Endometrium (tissue), 2 donors: ENCODE measurements around the gene STOML1.
A peak's percentile ranks its signal among the peaks of the same experiment; 100 is the strongest.

Experiments
- FAIRE-seq: peaks from 2 replicates; lab custom pipeline; 2012; peaks lifted over from hg19 to GRCh38; lab: Jason Lieb, UNC
- donor health status: control.
- donor health status: control.

STOML1 gene, protein sequence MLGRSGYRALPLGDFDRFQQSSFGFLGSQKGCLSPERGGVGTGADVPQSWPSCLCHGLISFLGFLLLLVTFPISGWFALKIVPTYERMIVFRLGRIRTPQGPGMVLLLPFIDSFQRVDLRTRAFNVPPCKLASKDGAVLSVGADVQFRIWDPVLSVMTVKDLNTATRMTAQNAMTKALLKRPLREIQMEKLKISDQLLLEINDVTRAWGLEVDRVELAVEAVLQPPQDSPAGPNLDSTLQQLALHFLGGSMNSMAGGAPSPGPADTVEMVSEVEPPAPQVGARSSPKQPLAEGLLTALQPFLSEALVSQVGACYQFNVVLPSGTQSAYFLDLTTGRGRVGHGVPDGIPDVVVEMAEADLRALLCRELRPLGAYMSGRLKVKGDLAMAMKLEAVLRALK

DNA sequence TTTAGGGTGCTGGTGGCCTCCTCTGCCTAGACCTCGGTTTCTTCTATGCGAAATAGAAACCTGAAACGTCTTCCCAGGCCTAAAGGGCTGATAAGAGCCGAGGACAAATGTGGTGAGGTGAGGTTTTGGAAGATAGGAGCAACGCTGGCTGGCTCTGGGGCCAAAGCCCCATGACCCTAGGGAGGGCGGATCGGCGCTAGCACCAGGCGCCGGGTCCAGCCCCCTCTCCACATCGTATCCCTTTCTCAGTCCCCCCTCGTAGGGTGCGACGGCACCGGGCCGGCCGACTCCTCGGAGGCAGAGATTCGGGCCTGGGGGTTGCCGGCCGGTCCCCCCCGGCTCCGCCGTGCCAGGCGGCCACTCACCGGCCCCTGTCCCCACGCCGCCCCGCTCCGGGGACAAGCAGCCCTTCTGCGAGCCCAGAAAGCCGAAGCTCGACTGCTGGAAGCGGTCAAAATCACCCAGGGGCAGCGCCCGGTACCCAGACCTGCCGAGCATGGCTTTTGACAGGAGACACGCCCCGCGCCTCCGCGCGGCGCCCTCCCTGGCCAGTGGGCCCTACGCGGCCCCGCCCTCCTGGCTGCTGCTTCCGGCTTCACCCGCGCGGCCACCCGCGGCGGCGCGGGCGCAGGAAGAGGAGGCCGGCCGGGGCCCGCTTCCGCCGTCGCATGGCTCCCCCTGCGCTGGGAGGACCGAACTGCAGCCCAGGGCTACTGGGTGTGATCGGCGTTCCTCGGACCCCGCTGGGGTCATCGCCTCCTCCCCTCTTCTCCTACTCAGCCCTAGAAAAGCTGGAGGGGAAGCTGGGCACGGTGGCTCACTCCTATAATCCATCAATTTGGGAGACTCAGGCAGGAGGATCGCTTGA is at the start of gene STOML1:
Gene STOML1, minus strand, starts transcription at position 570 of the 868 bp plus-strand sequence. Its CDS starts 72 bp downstream, at position 498.
- no peak for FAIRE-seq

DNA sequence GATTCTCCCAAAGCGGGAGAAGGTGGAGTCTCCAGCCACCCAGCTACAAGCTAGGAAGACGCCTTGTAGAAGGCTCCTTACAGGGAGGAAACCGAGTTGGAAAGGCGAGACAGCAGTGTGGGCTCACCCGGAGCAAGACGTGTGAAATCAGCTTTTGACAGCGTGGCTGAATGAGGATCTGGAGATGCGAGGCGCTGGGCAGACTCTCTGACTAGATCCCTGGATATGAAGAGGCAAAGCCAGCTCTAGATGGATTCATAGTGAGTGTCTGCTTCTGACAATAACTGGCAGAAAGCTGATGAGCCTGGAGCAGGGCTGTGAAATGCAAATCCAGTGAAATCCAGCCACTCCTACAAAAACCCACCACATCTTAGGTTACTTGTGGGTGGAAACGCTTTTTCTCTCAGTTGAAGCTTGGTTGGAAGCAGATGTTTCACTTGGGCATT is 49.2 kb upstream of the STOML1 start:
- no peak for FAIRE-seq

DNA sequence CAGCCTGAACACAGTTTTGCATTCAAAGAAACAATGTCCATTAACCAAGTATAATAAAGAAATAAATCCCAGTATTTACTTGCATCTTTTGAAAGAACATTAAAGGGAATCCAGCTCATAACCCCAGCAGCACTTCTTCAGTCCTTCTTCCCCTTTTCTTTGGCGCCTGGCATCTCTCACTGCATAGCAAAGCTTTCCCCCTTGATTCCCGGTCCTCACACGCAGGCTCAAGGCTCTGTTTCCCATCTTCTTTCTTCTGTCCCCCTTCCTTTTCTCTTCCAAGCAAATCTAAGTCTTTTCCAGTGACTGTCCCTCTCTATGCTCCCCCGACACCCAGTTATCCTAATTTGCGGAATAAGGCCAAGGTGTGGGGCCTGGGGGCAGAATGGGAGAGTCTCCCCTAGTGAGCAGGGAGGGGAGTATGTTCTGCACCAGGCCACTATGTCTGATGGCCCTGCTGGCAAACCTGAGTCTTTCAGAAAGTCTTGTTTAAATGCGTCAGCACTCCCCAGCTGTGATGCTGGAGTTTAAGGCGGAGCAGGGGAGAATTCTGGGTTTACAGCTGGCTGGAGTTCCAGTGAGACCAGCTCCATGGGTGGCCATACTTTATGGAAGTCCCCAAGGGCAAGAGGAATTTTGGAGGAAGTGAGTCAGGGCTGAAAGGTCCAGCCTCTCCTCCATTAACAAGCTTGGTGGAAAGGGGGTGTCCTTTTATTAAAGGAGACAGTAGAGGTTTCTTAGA is 48.2 kb upstream of the STOML1 start:
- FAIRE-seq, result peak; percentile 63

DNA sequence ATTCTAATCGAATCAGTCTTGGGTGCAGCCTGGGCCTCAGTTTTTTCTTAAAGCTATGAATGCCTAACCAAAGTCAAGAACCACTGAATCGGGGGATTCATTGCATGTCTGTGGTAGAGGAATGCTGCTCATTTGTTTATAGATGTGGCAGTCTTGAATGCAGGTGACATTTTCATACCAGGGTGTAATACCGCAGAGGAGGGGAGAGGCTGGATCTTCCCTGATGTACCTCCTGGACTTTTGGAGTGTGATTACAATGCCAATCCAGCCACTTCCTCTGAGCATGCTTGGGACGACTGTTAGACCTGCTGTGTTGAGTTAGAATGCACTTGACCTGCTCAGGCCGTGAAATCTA is 47.5 kb upstream of the STOML1 start:
- FAIRE-seq, result no peak

DNA sequence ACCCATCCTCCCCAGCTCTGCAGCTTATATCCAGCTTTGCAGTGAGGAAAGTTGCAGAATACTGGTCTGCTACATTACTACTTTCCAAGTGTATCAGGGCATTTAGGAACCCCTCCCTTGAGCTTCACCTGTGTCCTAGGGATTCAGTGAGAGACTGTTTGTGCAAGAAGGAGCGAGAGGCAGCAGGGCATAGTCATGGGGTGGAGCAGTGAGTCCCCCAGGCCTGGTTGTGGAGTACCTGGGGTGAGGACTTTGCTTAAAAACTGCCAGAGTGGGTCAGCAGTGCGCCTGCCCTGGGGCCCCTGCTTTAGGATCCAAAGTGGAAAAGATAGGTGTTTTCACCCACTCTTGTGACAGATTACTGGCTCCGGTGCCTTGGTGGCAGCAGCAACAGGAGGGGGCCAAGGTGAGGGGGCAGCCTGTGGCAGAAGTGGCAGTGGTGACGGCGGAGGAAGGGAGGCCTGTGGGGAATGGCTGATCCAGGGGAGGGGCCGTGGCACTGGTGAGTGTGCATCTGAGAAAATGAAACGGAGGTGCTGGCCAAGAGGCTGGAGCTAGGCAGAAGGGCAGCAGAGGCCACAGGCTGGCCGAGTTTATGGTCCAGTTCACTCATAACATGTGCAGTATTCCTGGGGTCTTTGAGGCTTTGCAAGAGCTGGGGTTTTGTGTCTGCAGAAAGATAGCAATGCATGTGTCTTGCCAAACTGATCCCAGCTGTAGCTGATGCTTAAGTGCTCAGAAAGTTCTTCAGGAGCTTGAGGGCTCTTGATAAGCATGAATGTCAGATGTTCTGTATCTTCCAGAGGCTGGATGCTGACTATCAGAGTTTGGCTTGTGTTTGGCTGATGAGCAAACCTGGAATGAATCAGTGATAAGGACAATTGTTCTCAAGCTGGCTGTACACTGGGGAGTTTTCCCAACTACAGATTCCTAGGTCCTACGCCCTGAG is 46.9 kb upstream of the STOML1 start:
- no peak for FAIRE-seq

DNA sequence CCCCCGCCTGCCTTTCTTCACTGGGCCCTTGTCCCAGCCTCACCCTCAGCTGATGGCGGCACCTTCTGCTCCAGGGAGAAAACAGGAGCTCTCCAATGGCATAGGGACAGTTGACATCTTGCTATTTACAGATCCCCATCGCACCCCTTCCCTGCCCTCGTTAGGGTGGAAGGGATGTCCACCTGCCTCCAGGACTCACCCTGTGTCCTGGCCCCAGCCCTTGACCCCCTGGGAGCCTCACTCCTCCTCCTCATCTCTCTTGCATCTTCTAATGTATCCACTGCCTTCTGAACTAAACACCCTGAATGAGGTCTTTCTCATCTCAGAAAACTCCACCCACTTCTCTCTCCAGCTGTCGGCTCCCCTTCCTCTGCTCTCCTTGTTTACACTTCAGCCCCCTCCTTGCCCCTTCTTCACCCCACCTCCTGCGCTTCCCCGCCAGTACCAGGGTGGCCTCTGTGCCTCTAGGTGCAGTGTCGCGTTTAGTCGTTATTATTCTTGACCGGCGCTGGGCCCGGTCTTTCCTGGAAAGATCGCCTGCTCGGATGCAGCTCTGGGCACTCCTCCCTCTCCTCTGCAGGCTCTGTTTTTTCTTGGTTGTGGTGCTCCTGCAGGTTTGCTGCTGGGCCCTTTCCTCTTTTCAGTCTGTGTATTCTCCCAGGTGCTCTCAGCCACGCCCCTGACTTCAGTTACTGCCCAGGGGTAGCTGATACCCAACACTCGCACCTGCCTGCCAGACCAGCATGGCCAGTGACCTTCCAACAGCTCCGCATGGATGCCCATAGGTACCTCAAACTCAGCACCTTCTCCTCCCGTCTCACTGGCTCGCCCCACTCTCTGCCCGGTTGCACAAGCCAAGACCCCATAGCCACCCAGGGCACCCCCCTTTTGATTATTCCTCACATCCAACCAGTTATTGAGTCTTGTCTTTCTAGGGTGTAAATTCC is 45.3 kb upstream of the STOML1 start:
- FAIRE-seq, result no peak

DNA sequence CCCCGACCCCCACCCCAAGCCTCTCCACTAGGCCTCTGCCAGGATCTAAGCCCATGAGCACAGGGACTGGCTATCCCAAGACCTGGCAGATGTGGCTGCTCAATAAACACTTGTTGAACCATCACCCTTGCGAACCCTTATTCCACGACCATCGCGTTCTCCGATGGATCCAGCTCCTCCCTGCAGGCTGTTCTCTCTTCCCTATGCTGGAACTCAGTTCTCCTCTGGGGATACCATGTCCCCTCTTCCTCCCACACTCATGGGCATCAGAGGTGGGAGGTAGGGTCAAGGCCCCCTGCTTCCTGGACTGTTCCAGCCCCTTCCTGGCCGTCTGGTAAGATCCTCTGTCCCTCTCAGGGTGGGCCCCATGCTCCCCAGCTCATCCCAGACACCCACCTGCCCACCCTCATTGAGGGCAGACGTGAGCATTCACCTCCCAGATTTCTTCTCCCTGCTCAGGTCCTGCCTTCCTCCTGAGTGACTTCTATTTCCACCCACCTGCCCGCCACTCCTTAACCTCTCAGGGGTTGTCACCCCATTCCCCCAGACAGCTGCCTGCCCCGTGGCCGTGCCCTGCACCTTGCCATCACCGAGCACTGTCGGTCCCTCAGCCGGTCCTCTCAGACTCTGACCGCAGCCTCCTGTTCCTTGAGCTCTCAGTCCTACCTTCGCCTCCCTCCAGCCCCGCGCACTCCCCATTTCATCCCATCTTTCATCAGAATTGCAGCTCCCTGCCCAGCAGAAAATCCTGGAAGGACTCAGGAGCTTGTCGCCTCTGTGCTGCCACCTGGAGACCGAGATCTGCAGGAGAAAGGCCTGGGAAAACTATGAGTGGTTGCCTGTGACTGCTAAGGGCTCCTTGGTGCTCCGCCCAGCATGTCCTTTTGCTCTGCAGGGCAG is 44.4 kb upstream of the STOML1 start:
- FAIRE-seq, result no peak

DNA sequence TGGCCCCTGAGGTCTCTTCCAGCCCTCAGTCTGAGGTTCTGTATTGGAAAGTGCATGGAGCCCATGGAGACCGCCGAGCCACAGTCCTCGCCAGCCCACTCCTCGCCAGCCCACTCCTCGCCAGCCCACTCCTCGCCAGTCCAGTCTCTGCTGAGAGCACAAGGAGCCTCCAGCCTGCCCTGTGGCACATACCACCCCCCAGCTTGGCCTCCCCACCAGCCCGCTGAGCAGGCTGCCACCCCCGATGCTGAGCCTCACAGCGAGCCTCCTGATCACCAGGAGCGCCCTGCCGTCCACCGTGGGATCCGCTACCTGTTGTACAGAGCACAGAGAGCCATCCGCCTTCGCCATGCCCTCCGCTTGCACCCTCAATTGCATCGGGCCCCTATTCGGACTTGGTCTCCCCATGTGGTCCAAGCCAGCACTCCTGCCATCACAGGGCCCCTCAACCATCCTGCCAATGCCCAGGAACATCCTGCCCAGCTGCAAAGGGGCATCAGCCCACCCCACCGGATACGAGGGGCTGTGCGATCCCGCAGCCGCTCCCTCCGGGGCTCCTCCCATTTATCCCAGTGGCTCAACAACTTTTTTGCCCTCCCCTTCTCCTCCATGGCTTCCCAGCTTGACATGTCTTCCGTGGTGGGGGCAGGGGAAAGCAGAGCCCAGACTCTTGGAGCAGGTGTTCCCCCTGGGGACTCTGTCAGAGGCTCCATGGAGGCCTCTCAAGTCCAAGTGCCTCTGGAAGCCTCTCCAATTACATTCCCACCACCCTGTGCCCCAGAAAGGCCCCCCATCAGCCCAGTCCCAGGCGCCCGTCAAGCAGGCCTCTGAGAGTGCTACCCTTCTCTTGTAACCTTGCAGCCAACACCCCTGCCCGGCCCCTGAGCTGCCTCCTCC is 43.3 kb upstream of the STOML1 start:
- FAIRE-seq, result no peak

DNA sequence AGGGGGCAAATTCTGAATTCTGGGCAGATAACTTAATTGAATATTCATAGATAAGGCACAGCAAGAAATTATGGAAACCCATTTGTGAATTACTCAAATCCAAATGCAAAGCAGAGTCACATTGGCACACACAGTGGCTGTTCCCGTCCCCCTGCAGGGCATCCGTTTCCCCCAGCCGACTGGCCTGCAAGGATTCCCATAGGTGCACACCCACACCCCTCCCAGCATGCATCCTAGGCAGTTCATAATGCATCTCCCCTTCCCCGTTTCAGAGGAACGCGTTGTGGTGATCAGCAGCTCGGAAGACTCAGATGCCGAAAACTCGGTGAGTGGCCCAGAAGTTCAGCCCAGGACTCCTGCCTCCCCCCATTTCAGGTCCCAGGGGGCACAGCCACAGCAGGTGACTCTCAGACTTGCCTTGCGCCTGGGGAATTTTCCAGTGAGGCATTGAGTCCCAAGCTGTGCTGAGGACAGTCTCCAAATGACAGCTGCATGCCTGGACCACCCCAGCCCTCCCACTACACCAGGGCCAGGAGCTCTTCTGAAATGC is 42.2 kb upstream of the STOML1 start:
- FAIRE-seq, result no peak

DNA sequence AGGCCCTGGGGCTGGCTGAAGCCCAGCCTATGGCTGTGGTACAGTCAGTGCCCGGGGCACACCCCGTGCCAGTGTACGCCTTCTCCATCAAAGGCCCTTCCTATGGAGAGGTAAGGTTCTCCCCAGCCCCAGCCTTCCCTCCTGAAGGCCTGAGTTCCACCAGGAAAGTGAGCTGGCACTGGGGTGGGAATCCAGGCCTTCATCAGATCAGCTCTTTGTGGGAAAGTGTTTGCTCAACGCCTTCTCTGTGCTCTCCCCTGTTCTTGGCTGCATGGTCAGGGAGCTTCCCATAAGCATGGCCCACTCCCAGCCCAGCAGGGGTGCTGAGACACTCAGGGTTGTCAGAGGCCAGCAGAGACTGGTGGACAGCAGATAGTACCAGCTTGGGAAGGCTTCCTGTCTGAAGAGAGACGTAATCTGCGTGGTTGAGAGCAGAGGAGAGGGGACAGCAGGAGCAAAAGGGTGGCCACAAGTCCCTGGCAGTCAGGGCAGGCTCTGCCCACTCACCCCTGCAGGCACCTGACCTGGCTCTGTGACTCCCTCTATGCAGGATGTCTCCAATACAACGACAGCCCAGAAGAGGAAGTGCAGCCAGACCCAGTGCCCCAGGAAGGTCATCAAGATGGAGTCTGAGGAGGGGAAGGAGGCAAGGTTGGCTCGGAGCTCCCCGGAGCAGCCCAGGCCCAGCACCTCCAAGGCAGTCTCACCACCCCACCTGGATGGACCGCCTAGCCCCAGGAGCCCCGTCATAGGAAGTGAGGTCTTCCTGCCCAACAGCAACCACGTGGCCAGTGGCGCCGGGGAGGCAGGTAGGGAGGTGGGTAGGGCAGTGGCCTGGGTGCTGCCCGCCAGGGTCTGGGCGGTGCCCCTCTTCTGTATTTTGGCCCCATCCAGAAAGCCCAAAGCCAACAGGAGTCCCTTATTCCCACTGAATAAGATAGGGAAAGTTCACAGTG is 40.8 kb upstream of the STOML1 start:
- FAIRE-seq, result no peak

DNA sequence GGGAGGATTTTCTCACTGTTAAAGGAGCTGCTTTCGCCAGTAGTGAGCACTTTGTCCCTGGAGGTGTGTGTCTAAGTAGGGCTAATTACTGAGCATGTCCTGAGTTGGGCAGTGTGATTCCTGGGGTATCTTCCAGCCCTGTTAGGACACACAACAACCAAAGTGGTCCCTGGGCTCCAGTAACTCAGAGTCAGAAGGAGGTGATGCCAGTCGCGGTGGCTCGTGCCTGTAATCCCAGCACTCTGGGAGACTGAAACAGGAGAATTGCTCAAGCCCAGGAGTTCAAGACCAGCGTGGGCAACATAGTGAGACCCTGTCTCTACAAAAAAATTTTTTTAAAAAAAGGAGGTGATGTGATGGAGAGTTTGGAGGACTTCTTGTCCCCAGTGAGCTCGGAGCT is 40.0 kb upstream of the STOML1 start:
- no peak for FAIRE-seq

DNA sequence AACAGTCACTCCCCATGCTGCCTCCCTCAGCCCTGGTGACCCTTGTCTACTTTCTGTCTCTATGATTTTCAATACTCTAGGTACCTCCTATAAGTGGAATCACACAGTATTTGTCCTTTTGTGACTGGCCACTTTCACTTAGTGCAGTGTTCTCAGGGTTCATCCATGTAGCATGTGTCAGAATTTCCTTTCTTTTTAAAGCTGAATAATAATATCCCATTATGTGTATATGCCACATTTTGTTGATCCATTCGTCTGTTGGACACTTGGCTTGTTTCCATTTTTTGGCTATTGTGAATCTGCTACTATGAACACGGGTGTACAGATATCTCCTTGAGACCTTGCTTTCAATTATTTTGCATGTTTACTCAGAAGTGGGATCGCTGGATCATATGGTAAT is 36.6 kb upstream of the STOML1 start:
- no peak for FAIRE-seq

DNA sequence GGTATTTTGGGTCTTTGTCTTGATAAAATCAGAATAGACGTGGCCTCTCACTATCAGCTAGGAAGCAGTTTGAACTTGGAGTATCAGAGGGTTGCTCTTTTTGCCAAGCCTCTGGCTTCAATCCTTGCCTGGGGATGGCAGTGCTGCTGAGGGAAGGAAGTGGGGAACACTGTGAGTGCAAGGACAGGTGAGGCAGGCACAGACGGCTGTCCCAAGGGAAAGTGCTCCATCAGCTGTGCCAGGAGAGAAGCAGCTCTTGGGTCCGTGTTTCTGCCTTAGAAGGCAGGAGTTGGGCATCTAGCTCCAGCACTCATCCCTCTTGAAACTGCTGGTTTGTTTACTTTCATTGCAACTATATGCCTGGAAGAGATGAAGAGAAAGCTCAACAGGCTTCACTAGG is 35.6 kb upstream of the STOML1 start:
- no peak for FAIRE-seq

DNA sequence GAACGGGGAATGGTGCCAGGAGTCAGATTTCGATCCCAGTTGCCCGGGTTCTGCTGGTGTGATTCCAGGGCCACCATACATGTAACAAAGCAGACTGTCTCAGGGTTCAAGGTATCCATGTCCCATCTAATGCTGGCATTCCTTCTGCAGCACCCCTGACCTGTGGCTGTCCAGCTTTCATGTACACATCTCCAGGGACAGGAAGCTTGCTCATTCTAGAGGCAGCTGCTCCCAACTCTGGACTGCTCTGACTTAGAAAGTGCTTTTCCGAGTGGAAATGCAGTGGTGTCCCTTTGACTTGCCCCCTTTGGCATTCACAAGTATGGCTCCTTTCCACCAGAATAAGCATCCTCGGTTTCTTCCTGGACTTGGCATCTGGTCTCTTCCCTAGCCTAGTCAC is 33.3 kb upstream of the STOML1 start:
- FAIRE-seq, result no peak

DNA sequence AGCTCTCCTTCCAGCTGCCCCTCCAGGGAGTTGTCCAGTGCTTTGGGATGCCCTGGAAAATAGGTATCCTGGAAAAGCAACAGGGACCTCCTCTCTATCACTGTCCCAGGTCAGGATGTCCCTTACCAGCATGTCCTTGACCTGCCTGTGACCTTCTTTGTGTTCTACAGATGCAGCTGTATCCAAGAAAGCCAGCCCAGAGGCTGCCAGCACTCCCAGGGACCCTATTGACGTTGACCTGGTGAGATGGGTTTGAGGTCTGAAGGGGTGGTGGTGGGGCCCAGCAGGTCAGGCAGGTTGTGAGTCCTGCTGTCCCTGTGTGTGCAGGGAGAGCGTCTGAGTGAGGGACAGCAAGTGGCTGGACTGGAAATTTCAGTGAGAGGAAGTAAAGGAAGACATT is 32.6 kb upstream of the STOML1 start:
- no peak for FAIRE-seq

DNA sequence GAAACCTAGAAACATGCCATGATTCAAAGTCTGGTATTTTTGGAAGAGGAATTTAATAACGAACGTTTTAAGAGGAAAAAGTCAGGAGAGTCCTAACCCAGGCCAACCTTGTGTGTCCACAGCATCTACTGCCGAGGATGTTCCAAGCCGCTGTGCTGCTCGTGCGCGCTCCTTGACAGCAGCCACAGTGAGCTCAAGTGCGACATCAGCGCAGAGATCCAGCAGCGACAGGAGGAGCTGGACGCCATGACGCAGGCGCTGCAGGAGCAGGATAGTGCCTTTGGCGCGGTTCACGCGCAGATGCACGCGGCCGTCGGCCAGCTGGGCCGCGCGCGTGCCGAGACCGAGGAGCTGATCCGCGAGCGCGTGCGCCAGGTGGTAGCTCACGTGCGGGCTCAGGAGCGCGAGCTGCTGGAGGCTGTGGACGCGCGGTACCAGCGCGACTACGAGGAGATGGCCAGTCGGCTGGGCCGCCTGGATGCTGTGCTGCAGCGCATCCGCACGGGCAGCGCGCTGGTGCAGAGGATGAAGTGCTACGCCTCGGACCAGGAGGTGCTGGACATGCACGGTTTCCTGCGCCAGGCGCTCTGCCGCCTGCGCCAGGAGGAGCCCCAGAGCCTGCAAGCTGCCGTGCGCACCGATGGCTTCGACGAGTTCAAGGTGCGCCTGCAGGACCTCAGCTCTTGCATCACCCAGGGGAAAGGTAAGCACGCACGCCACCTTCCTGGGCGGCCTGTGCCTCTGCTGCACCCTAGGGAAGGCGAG is 30.8 kb upstream of the STOML1 start:
- FAIRE-seq, result no peak
